Measurements from ENCODE around the gene MTHFD2.

GRCh38 chr2:74252036-74252435, 53.6 kb downstream of the MTHFD2 start:
- TF ChIP-seq CTCF (IDR thresholded peaks at IDR 0.05; ENCODE audit: poor library complexity) (no peak), EZH2 (IDR thresholded peaks at IDR 0.05; ENCODE audit: borderline replicate concordance) (no peak)
